Measurements from ENCODE around the gene RPIA. TPM values are rescaled to one million over a fixed set of nuclear protein-coding genes. Genes with fewer than 3 reads are reported as not detected.

Gene RPIA
- total and polyA plus RNA-seq, 2 of the 4 experiments (the other 2 are of a cell fraction), result 4.1 to 8.6 TPM

GRCh38 chr2:88729061-88729745, 37.7 kb downstream of the RPIA start:
- Histone ChIP-seq H3K79me1 (ENCODE audit: low read depth in 1 of 2, low read length in 2 of 2) (peaks cover 0 to 5% of the 10 kb centered on the region in 2 experiments; a peak in 2 of 4 replicates), H3K56ac (ENCODE audit: extremely low read depth, insufficient read depth, low read length) (no peak overlapping the region), H2BK120ac (ENCODE audit: low read depth, low read length) (no peak overlapping the region), H2AFZ (replicated peaks; ENCODE audit: low read length, poor library complexity) (no peak overlapping the region), H4K8ac (ENCODE audit: low read depth in 2 of 2, low read length in 2 of 2) (no peak overlapping the region), H3K27ac (ENCODE audit: insufficient read depth, low read length) (no peak overlapping the region), H3K27me3 (ENCODE audit: control insufficient read depth, insufficient read depth, low read length) (no peaks in the 10 kb centered on the region), H3K4me2 (ENCODE audit: low read depth, low read length) (no peak overlapping the region), H2AK5ac (ENCODE audit: low read depth, low read length) (no peak overlapping the region), H3K36me3 (ENCODE audit: control insufficient read depth, insufficient read depth, low read length) (no peaks in the 10 kb centered on the region), H2BK5ac (ENCODE audit: low read depth, low read length, poor library complexity, severe bottlenecking) (no peak overlapping the region), H4K20me1 (ENCODE audit: insufficient read depth, low read length) (no peaks in the 10 kb centered on the region), H2BK20ac (ENCODE audit: low read depth, low read length) (no peak overlapping the region), H2BK15ac (ENCODE audit: low read depth, low read length) (no peak overlapping the region), H3K4ac (ENCODE audit: low read depth, low read length) (no peak overlapping the region), H3K4me1 (ENCODE audit: control insufficient read depth, insufficient read depth, low read length) (no peaks in the 10 kb centered on the region), H3K18ac (ENCODE audit: low read depth, low read length) (no peak overlapping the region), H3K14ac (replicated peaks; ENCODE audit: low read depth, low read length) (no peak overlapping the region; the same call in 1 of the 2 replicates), H4K5ac (ENCODE audit: low read depth, low read length) (no peak overlapping the region), H3K9me3 (ENCODE audit: control insufficient read depth, insufficient read depth, low read length) (no peaks in the 10 kb centered on the region), H3K23ac (ENCODE audit: low read depth, low read length) (no peak overlapping the region), H2AK9ac (replicated peaks; ENCODE audit: low read depth, low read length, poor library complexity) (no peak overlapping the region), H3K9me1 (ENCODE audit: insufficient read depth, low read length) (peaks cover 5% of the 10 kb centered on the region; the same call in 1 of the 2 replicates), H3K9ac (ENCODE audit: low read depth, low read length) (no peak overlapping the region), H4K91ac (ENCODE audit: insufficient read depth, low read depth, low read length) (no peak overlapping the region), H3K4me3 (ENCODE audit: insufficient read depth, low read depth, low read length) (no peak overlapping the region)
- dilution Hi-C loops (cut with HindIII; ENCODE audit: low sequenced_read_pairs, unreplicated experiment), result no loop called here
- no peak for DNase-seq
- WGBS, 2 experiments (ENCODE audit: extremely low coverage in 2 of 2, insufficient read length in 1 of 2), result 94% methylated on average over 5 of the region's 8 CpGs; no CpG with 5 or more reads in 1 of the 2 experiments
- no peak for ATAC-seq (ENCODE audit: low read depth)
- POLR2A ChIA-PET (ENCODE audit: unreplicated experiment), result no interaction called here
- CTCF ChIA-PET, result no interaction called here
- in situ Hi-C loops (cut with MboI; ENCODE audit: low sequenced_read_pairs), result no loop called here
- TF ChIP-seq FOS (IDR thresholded peaks at IDR 0.05; ENCODE audit: low read depth, low read length), result no peak
- no peak for TF ChIP-seq POLR2A (IDR thresholded peaks at IDR 0.05; ENCODE audit: low read depth, low read length)
- TF ChIP-seq SMC3 (IDR thresholded peaks at IDR 0.05; ENCODE audit: low read depth, low read length), result no peak
- TF ChIP-seq ELK1 (IDR thresholded peaks at IDR 0.05; ENCODE audit: borderline replicate concordance, low read depth, low read length), result no peak
- no peak for TF ChIP-seq CTCF (conservative IDR thresholded peaks at IDR 0.05; ENCODE audit: low read depth, low read length)
- no peak for TF ChIP-seq MAFK (IDR thresholded peaks at IDR 0.05; ENCODE audit: low read depth, low read length)
- no peak for TF ChIP-seq RCOR1 (IDR thresholded peaks at IDR 0.05; ENCODE audit: insufficient replicate concordance, low read length)
- TF ChIP-seq MXI1 (IDR thresholded peaks at IDR 0.05; ENCODE audit: borderline replicate concordance, low read depth, low read length), result no peak
- no peak for TF ChIP-seq CEBPB (IDR thresholded peaks at IDR 0.05; ENCODE audit: low read depth, low read length)
- no peak for TF ChIP-seq RAD21 (IDR thresholded peaks at IDR 0.05; ENCODE audit: low read length)
- TF ChIP-seq USF2 (IDR thresholded peaks at IDR 0.05; ENCODE audit: low read depth, low read length), result no peak
- no peak for TF ChIP-seq BHLHE40 (IDR thresholded peaks at IDR 0.05; ENCODE audit: low read depth, low read length)
- no peak for TF ChIP-seq MAZ (IDR thresholded peaks at IDR 0.05; ENCODE audit: borderline replicate concordance, low read depth, low read length)
- no peak for TF ChIP-seq CHD1 (IDR thresholded peaks at IDR 0.05; ENCODE audit: low read depth, low read length)
- TF ChIP-seq RFX5 (IDR thresholded peaks at IDR 0.05; ENCODE audit: low read depth, low read length), result no peak
- no peak for TF ChIP-seq NFE2L2 (IDR thresholded peaks at IDR 0.05; ENCODE audit: low read depth, low read length)
- intact Hi-C loops (cut with micrococcal nuclease), result no loop called here
- BruUV-seq (replicated peaks), result no TSS peak
